HuH-7.5 (cell line): ENCODE data around the gene TREX2.

Experiments
- DNase-seq: peaks from one replicate; pipeline ENCODE4 v3.0.0; 2011; ENCODE audit warnings: low spot score

TREX2 gene

DNA sequence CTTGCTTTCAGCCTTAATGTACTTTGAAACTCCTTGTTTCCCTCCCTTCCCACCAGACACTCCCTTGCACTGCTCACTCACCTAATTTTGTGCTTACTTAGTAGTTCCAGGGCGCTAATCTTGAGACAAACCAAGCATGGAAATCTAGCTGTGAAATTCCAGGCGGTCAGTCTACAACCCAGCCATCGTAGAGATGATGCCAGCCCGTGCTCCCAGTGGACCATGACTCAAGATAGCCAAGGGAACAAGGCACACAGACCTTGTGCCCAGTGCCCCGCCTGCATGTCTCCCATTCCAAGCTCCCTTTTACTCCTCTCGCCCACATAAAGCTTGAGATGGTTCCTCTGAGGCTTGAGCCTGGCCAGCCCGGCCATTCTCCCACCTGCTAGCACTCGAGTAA is 11.1 kb downstream of the TREX2 start:
- no peak for DNase-seq

DNA sequence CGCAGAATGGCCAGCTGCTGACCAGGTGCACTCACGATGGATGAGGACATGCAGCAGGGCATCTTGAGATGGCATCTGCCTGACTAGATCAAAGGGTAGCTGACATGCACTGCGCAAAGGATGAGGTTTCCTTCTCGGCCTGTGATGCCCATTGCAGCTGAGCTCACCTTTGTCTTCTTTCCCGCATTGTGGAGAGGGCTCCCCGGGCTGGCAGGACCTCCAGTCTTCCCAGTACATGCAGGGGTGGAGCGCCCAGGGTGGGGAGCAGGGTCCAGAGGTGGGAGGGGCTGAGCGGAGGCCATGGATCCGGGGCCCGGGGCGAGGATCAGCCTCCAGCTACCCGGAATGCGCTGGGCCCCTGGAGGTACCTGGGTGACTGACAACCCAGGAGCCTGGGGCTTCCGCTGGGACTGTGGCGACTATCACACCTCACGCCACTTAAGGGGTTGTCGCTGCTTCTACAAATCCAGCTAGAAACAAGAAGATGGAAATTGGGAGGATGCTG is 12.0 kb downstream of the TREX2 start:
- DNase-seq: no peak

DNA sequence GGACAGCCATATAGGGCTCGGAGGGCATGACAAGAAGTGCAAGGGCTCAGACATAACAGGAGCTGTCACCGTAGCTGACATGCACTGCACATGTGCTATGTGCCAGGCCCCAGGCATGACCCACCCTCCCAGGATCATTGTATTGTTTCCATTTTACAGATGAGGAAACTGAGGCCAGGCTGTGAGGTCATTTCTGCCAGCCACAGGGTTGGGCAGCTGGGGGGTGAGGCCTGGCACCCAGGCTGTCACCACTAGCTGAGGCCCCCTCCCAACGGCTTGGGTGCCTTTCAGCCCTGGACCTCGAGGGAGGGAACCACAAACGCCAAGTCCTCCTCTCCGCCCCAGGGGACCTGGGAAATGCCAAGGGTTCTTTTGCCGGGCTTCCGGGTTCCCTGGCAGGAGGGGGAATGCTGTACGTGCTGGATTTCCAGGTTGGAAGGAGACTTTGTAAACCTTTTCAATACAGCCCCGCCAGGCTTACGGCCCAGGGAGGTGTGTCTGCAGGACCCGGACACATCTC is 12.6 kb downstream of the TREX2 start:
- DNase-seq: no peak

DNA sequence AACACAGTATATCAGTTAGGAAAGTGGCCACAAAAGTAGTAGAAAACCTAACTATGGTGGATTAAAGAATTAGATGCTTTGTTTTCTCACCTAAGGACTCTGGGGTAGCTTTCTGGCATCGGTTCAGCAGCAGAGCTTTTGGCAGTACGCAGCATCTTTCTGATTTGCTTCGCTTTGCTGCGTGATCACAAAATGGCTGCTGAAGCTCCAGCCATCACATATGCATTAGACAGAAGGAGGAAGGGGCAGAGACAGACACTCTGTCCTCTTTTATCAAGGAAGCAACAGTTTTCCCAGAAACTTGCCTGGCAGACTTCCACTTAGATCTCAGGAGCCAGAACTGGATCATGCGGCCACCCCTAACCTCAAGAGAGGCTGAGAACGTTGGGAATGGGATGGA is 15.1 kb downstream of the TREX2 start:
- DNase-seq: no peak

- no peak for DNase-seq
Measured at GRCh38 chrX:153426204-153426603, 19.7 kb downstream of the TREX2 start.

DNA sequence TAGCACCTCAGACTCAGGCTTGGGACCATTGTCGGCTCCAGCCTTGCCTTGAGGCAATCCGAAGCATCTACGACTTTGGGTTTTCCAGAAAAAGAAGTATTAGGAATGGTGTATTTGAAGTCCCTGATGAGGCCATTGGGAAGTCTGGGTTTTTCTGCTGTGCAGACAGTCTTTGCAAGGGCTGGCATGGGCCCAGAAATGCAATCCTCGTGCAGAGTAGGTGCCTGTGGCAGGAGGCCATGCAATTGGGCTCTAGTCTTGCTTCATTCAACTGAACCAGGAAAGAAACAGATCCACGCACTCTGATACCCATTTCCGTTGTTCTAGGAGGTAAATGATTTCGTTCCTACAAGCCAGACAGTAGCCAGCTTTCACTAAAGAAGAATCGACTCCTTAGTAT is 22.2 kb downstream of the TREX2 start:
- no peak for DNase-seq

DNA sequence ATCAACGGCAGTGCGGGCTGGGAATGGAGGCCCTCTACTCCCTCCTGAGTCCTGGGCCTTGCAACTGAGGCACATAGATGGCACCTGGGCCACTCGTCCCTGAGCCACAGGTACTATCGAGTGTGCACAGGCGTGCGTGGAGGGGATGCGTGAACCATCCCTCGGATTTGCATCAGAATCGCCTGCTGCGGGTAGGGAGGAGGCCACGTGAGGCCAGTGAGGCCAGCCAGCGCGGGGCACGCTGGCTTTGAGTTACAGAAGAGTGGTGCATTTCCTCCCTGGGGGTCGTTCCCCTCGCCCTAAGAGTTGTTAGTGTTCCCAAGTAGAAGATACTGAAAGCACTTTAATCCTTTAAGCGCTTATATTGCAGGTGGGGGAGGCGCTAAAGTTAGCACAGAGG is 24.0 kb downstream of the TREX2 start:
- no peak for DNase-seq

GRCh38 chrX:153420851-153421599 is 24.8 kb downstream of the TREX2 start:
- DNase-seq: no peak

GRCh38 chrX:153417637-153418036 is 28.2 kb downstream of the TREX2 start:
- no peak for DNase-seq

- DNase-seq: no peak
Measured at GRCh38 chrX:153416781-153417450, 28.9 kb downstream of the TREX2 start.

DNA sequence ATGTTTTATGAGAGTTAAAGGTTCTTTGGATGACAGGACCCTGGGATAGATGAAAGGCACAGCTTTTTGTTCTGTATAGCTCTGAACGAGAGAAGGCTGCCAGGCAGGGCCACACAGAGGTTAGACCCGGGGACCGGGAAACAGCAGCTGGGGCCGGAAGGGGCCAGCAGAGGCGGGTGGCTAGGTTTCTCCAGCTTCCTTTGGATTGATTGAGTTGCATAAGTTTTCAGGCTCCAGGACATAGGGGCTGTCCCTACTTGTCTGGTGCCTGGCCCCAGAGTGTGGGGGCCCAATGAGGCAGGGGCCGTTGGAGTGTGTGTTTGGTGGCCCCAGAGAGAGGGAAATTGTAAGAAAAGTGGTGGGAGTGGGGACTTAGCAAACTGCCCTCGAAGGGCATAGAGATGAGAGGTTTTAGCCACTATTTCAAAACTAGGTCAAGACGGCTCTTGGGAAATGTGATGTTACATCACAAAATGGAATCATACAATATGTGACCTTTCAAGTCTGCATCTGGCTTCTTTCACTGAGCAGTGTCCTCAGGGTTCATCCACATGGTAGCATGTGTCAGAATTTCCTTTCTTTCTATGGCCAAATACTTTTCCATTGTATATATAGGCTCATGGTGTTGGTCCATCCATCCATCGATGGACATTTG is 30.9 kb downstream of the TREX2 start:
- DNase-seq: no peak

DNA sequence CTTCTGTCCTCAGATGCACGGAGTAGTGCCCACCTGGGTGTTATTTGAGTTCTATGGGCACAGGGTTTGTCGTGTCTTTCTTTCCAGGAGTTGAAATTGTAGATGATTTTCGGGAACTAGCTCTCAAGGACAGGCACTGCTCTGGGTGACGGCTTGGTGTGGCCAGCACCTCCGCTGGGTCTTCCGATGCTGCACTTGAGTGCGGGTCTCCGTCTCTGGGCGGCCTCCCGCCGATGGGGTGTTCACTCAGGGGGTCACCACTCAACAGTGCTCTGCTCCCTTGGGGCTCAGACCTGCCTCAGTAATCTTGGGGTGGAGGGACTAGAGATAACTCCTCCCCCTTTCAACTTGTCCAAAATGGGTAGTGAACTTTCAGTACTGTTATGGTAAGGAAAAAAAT is 32.1 kb downstream of the TREX2 start:
- no peak for DNase-seq

DNA sequence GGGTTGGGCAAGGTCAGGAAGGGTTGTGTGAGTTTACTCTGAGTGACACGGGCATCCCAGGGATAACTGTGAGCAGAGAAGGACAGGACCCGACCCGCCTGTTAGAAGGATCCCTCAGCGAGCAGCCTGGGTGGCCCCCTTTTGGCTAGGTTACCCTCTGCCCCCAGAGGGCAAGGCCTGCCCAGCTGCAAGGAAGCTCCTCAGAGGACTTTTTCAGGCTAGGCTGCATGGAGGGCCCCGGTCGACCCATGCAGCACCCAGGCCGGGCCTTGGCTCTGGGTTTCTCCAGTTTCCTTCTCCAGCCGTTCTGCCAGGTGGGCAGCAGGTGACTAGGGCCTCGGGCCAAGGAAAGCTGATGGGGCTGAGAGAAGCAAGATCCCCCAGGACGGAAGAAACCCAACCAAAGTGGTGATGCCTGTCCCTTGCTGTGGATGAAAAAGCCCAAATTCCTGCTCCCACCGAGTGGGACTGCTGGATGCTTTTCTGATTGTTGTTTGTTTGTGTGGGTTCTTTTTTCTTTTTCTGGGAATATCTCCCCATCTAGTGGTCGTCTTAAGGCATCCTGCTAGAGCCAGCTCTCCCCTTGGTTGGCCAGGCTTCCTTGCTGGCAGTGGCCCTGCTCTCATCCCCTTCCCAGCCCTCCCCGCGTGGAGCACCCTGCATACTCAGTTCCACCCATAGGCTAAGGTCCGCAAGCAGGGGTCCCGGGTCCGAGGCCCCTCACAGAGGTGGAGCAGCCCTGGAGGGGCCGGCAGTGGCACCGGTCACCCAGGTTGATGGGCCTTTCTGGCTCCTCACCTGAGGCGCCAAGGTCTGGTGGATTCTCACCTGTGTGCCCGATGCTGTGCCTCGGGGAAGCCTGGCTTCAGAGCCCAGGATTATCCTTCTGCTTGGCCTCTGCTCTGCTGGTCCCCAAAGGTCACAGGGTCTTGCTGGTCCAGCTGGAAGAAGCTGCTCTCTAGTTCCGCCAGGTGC is 32.8 kb downstream of the TREX2 start:
- DNase-seq: no peak

- no peak for DNase-seq
Measured at GRCh38 chrX:153411988-153412574, 33.8 kb downstream of the TREX2 start.

DNA sequence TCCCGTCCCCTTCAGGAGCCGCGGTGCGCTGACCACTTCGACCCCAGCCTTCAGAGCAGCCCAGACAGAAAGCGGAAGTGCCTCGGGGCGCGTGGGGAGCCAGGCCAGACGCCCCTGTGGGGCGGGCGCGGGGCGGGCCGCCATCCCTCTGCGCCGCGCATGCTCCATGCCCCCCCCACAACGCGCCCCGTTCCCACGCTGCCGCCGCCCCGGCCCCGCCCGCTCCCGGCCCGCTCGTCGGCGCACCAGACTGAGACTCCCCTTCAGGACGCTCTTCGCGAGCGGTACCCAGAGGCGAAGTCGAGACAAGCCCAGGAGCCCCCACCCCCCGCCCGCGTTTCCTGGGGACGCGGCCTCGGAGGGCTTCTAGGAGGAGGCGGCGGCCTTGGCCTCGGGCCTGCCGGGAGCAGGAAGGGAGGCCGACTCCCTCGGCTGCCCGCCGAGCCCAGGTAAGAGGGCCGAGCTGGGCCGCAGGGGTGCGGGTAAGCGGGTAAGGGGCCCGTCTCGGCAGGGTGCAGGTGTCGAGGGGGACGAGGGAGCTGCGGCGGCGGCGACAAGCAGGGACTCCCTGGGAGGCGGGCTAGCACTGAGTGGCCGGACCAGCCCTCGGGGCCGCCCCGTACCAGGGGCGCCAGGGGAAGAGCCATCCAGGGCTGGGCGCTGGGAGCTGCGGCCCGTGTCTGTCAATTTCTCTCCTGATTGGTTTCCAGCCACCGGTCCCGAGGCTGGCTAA is 34.4 kb downstream of the TREX2 start, which contains the start of gene ZFP92:
Gene ZFP92, plus strand, starts transcription at position 218 of the 733 bp plus-strand sequence. CDS start 6,851 bp downstream, outside the sequence.
- DNase-seq: no peak

- DNase-seq: no peak
Measured at GRCh38 chrX:153410888-153411254, 35.0 kb downstream of the TREX2 start.

DNA sequence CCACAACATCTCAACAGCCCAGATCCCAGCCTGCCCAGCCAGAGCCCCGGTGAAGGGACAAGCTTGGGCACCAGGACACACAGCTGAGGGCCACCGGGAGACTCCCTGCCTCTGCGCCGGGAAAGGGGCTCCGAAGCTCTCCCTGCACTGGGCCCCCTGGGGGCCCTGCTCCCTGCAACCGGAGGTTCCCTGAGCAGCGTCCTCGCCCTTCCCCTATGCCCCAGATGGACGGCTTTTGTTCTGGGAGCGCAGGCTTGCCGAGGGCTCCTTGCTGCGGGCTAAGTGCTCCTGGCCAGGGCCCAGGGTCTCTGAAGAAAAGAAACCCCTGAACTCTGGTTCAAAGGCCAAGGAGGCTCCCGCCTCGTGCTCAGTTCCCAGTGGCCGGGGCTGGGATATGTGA is 35.5 kb downstream of the TREX2 start:
- no peak for DNase-seq

DNA sequence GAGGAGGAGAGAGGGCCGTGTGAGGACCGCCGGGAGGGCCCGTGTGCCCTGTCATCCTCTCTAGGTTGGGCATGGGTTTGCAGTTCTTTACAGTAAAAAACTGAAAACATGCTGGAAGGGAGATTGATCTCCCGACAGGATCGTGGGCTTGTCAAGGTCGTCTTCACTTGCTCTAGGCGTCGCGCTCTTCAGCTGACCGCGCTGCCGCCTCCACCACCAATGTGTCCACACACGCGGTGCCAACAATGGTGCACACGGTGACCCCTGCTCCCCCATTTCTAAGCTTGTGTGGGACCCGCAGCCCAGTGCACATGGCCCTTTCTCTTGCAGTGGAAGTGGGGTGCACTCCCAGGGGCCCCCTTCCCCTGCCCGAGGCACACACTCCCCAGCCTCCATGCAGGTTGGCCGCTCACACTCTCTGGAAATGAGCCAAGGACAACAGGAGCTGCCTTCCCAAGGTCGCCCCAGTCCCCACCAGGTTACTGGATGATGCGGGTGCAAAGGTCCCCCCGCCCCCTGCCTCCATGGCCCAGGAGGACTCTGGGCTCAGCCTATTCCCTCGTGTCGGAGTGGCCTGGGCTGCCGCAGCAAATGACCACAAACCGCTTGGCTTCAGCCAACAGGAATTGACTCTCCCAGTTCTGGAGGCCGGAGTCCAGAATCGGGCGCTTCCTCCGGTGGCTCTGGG is 36.3 kb downstream of the TREX2 start:
- no peak for DNase-seq

DNA sequence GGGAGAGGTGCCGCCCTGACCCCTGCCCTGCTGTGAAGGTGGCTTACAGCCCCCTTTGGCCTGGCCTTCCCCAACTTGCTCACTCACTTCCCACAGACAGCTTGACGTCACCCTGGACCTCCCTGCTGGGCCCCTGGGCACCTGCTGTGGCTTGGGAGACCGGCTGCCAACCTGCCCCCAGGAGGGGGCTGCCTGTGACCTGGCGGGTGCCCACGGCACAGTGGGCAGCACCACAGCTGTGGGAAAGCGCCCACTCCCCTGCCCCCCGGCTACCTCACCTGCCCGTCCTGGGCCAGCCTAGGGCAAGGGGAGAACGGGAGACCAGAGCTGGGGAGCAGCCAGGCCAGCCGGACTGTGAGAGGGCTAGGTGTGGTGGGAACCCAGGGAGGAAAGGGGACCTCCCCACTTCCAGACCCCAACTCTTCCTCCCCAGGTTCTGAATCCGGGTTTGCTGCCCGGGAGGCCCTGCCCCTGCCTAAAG is 36.9 kb downstream of the TREX2 start:
- no peak for DNase-seq

DNA sequence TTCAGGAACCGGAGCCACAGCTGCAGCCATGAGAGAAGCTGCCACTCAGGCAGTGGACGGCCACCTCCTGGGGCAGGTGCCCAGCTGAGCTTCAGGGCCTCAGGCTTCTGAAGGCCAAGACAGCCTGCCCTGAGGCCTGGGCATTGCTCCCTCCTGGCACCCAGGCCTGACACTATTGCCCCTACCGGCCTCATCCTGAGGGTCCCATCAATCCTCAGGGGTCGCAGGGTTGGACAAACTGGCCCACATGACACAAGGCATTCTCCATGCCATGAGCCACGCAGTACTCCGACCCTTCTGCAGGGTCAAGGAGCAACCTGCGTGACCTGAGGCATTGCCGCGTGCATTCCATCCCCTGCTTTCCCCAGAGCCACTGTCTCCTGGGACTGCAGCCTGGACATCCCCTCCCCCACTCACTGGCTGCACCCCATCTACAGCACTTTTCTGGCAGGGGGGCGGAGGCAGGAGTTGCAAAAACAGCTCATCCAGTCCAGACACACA is 37.6 kb downstream of the TREX2 start:
- DNase-seq: no peak
